CD4-positive, alpha-beta T cell treated with Interleukin-4 for 1 hour (primary cell): ENCODE results near the gene KCNAB1.

Source experiments
- DNase-seq, 2 donors: peaks; one replicate each; pipeline ENCODE4 v3.0.0-alpha.2; 2020 to 2022

Gene KCNAB1

GRCh38 chr3:156513619-156514018 lies 393.2 kb downstream of the KCNAB1 start:
- DNase-seq = no peak

- DNase-seq = no peak
These were observed 395.9 kb downstream of the KCNAB1 start for GRCh38 chr3:156516284-156516683.

- DNase-seq = no peak
These were observed 396.6 kb downstream of the KCNAB1 start for GRCh38 chr3:156516961-156517360.

GRCh38 chr3:156518726-156519125 lies 398.3 kb downstream of the KCNAB1 start:
- DNase-seq = no peak

- DNase-seq = no peak
These were observed 399.4 kb downstream of the KCNAB1 start for GRCh38 chr3:156519758-156520162.

GRCh38 chr3:156522673-156523072 lies 402.3 kb downstream of the KCNAB1 start:
- DNase-seq = no peak

- no peak for DNase-seq
These were observed 405.4 kb downstream of the KCNAB1 start for GRCh38 chr3:156525808-156526207.

- no peak for DNase-seq
These were observed 406.7 kb downstream of the KCNAB1 start for GRCh38 chr3:156527060-156527459.

GRCh38 chr3:156530980-156531379 lies 410.6 kb downstream of the KCNAB1 start:
- no peak for DNase-seq

GRCh38 chr3:156532730-156533129 lies 412.4 kb downstream of the KCNAB1 start:
- no peak for DNase-seq

- no peak for DNase-seq
These were observed 412.8 kb downstream of the KCNAB1 start for GRCh38 chr3:156533205-156533604.

- DNase-seq = no peak
These were observed 414.8 kb downstream of the KCNAB1 start for GRCh38 chr3:156535162-156535627.

GRCh38 chr3:156535798-156536197 lies 415.4 kb downstream of the KCNAB1 start:
- no peak for DNase-seq

- no peak for DNase-seq
These were observed 416.3 kb downstream of the KCNAB1 start for GRCh38 chr3:156536524-156537316.

GRCh38 chr3:156539051-156539450 lies 418.7 kb downstream of the KCNAB1 start:
- no peak for DNase-seq

- no peak for DNase-seq
These were observed 419.4 kb downstream of the KCNAB1 start for GRCh38 chr3:156539802-156540201.

- DNase-seq = no peak
These were observed 422.0 kb downstream of the KCNAB1 start for GRCh38 chr3:156542101-156543042.

GRCh38 chr3:156543043-156543555 lies 422.7 kb downstream of the KCNAB1 start:
- no peak for DNase-seq

- DNase-seq = no peak
These were observed 427.3 kb downstream of the KCNAB1 start for GRCh38 chr3:156547637-156548036.

GRCh38 chr3:156548041-156548687 lies 427.8 kb downstream of the KCNAB1 start:
- DNase-seq = no peak

- DNase-seq = no peak
These were observed 428.5 kb downstream of the KCNAB1 start for GRCh38 chr3:156548902-156549301.

- no peak for DNase-seq
These were observed 430.9 kb downstream of the KCNAB1 start for GRCh38 chr3:156551261-156551660.

- no peak for DNase-seq
These were observed 431.4 kb downstream of the KCNAB1 start for GRCh38 chr3:156551746-156552145.
